GM10248 (cell line): ENCODE results near the gene GFRA1.

ENCODE experiments used
- CTCF ChIA-PET: fragments of 300-600 bp; sonication (Branson Sonifier 250); formaldehyde crosslinking; extraction: SDS; loops from one replicate; lab custom pipeline; 2021; ENCODE audit warnings: antibody characterized with exemption; lab: Yijun Ruan, JAX
- POLR2A ChIA-PET: fragments of 350-650 bp; sonication (Branson Sonifier 250); formaldehyde crosslinking; extraction: SDS; loops from one replicate; lab custom pipeline; 2020; ENCODE audit warnings: antibody characterized with exemption; lab: Yijun Ruan, JAX
- DNase-seq: peaks from one replicate; pipeline ENCODE4 v3.0.0; 2012; ENCODE audit errors: extremely low spot score
- CTCF ChIP-seq: IDR thresholded peaks from 2 replicates; pipeline ENCODE4 v1.5.1; 2012; ENCODE audit warnings: mild to moderate bottlenecking, low read depth; ENCODE audit errors: extremely low read depth, missing control alignments, control extremely low read depth

The GFRA1 gene

GRCh38 chr10:116083226-116083762, 189.7 kb downstream of the GFRA1 start:
- DNase-seq = no peak
- TF ChIP-seq CTCF = no peak
- ChIA-PET CTCF (interaction anchor here (0.9 to 1.3 kb wide), 3 partner anchors 10 to 16 kb away, joined by 3 read pairs; no protein-coding TSS in a partner anchor), POLR2A (no interaction called here)

GRCh38 chr10:116082762-116083161, 190.2 kb downstream of the GFRA1 start:
- DNase-seq = no peak
- ChIA-PET POLR2A (no interaction called here), CTCF (interaction anchor here (0.9 to 1.8 kb wide), 4 partner anchors 10 to 16 kb away, joined by 3 to 6 read pairs (median 3); no protein-coding TSS in a partner anchor)
- no peak for TF ChIP-seq CTCF

DNA sequence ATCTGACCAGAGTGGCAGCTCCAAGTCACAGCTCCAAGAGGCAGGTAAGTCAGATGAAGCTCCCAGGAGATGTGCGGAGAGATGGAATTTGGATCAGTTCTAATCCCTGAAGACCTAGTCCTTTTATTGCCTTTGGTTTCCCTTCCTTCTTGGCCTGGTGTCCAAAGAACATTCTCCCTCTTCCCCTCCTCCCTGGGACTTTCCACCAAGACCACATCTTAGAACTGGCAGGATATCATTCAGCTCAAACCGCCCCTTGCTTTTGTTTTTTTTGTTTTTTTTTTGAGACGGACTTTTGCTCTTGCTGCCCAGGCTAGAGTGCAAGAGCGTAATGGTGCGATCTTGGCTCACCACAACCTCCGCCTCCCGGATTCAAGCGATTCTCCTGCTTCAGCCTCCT, 190.8 kb downstream of the GFRA1 start:
- CTCF ChIA-PET = interaction anchor here (0.9 to 1.8 kb wide), 3 partner anchors 9 to 15 kb away, joined by 3 to 6 read pairs (median 3); no protein-coding TSS in a partner anchor
- TF ChIP-seq CTCF = no peak
- POLR2A ChIA-PET = no interaction called here
- DNase-seq = no peak

DNA sequence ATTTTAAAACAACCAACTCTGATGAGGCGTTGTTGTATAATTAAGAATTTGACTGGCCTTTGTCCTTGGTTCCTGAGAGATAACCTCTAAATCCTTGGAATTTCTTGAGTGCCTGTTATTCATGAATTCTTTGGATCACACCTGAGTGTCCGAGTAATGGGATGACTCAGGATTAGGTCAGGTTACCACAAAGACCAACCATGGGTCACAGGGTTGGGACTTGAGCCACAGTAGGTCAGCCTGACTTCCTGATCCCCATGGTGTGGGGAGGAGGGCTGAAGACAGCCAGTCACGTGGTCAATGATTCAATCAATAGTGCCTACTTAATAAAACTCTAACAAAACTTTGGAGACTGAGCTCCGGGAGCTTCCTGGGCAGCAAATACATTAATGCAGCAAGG, 192.5 kb downstream of the GFRA1 start:
- no peak for DNase-seq
- ChIA-PET POLR2A (no interaction called here), CTCF (no interaction called here)
- TF ChIP-seq CTCF = no peak

DNA sequence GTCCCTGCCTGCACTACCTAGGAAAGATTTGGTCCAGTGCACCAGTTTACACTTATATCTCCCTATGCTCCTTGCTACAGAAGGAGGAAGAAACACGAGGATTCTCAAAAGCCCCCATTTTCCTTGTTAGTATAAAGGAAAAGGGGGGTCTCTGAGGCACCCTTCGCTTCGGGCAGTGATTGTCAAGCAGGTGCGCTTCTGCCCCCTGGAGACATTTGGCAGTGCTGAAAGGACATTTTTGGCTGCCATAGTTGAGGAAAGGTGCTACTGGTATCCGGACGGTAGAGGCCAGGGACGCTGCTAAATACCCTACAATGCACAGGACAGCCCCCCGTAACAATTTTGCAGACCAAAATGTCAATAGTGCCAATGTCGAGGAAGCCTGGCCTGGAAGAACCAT, 193.7 kb downstream of the GFRA1 start:
- no peak for TF ChIP-seq CTCF
- ChIA-PET POLR2A (no interaction called here), CTCF (no interaction called here)
- DNase-seq = no peak

DNA sequence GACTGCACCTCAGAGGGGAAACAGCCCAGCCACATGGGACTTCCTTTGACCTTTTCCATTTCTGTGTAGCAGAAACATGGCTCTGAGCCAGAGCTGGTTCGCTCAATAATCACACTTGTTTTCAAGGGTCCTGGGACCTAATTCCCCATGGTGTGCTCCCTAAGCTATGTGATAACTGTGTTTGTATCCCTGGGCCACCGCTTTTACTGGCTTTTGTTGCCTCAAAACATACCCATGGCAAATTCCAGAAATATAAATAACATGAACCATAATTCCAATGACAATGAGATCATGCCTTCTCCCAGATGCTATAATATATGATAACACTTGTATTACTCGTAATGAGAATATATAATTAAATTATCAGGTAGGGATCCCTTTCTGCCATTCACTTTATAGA, 196.4 kb downstream of the GFRA1 start:
- no peak for TF ChIP-seq CTCF
- CTCF ChIA-PET = interaction anchor here (1.1 to 1.7 kb wide), 4 partner anchors 8 to 25 kb away, joined by 3 read pairs; no protein-coding TSS in a partner anchor
- no peak for DNase-seq
- POLR2A ChIA-PET = interaction anchor here (0.6 kb wide), 1 partner anchor 205 kb away, joined by 3 read pairs; no protein-coding TSS in a partner anchor
